MG63 (cell line): ENCODE results near the gene TMEM106B. TPM values are rescaled to one million over a fixed set of nuclear protein-coding genes. Genes with fewer than 3 reads are reported as not detected.
A peak's percentile ranks its signal among the peaks of the same experiment; 100 is the strongest.
"Not testable (repeated sequence)": the region's sequence is repeated elsewhere in the genome, so short reads cannot be mapped to it uniquely, and the experiment has no call there.

Experiments
- DNase-seq: peaks from one replicate; pipeline ENCODE4 v3.0.0-alpha.2; 2020
- H3K27me3 ChIP-seq: fragments of 250-450 bp; sonication (Bioruptor Pico); 2 replicates; pipeline ENCODE4 v1.5.1; 2020; ENCODE audit warnings: mild to moderate bottlenecking, moderate library complexity
- H3K36me3 ChIP-seq: fragments of 250-450 bp; sonication (Bioruptor Pico); 2 replicates; pipeline ENCODE4 v1.5.1; 2020; ENCODE audit warnings: mild to moderate bottlenecking, moderate library complexity
- H3K4me3 ChIP-seq: fragments of 250-450 bp; sonication (Bioruptor Pico); 2 replicates; pipeline ENCODE4 v1.5.1; 2020; ENCODE audit warnings: mild to moderate bottlenecking, moderate library complexity
- H3K9me3 ChIP-seq: fragments of 250-450 bp; sonication (Bioruptor Pico); 2 replicates; pipeline ENCODE4 v1.5.1; 2020; ENCODE audit warnings: mild to moderate bottlenecking, moderate library complexity
- total RNA-seq: library from RNA; depleted of rRNA; stranded (reverse); fragments of >200 nt; shearing (Covaris generic); gene quantifications from 2 replicates; pipeline ENCODE4 v1.2.3, GENCODE V29; 2014; ENCODE audit warnings: low replicate concordance

Gene TMEM106B
- total RNA-seq, 1 experiment from 2014 or later, result 37.2 TPM

DNA sequence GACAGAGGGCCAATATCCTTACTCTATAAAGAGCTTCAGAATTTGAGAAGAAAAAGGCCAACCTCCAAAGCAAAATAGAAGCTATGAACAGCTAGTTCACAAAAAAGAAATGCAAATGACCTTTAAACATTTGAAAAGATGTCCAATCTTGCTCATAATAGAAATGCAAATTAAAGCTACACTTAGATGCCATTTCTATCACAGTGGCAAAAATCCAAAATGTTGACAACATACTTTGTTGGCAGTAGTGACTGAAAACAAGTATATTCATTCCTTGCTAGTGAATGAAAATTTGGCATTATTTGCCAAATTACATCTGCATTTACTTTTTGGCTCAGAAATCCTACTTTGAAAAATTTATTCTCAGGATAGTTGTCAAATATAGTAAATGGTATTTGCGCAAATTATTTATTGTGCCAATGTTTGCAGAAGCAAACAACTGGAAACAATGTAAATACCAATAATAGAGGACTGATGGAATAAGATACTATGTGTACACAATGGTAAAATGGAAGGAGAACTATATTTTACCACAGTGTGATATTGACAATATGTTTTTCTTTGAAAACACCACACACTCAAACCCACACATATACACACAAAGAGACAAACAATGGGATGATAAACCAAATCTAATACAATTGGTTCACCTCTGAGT lies 9.4 kb downstream of the TMEM106B start:
- no peak for DNase-seq
- H3K36me3 ChIP-seq, result peaks cover 4% of the 10 kb centered on the region

DNA sequence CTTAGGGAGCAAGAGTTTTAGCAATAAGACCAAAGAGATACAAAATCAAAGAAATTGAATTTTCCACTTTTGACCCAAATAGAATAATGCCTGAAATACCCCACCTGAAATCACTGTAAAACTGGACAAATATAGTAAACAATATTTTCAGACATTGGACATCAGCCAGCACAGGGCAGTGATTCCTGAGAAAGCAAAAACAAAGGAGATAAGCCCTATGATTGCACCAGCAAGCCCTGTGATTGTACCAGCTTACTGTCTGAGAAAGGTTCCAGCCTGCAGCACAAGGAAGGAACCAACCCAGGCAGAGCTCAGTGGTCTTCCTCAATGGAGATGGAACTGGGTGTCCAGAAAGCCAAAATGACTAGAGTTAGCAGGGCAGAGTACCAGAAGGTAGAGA lies 10.3 kb downstream of the TMEM106B start:
- Histone ChIP-seq H3K4me3 (no peak overlapping the region), H3K27me3 (no peaks in the 10 kb centered on the region), H3K36me3 (peaks cover 4% of the 10 kb centered on the region), H3K9me3 (no peaks in the 10 kb centered on the region)
- DNase-seq, result no peak

More for the DNA sequence above, 9.4 kb downstream of the TMEM106B start:
- Histone ChIP-seq H3K4me3 (no peak overlapping the region), H3K27me3 (no peaks in the 10 kb centered on the region), H3K9me3 (no peaks in the 10 kb centered on the region)

DNA sequence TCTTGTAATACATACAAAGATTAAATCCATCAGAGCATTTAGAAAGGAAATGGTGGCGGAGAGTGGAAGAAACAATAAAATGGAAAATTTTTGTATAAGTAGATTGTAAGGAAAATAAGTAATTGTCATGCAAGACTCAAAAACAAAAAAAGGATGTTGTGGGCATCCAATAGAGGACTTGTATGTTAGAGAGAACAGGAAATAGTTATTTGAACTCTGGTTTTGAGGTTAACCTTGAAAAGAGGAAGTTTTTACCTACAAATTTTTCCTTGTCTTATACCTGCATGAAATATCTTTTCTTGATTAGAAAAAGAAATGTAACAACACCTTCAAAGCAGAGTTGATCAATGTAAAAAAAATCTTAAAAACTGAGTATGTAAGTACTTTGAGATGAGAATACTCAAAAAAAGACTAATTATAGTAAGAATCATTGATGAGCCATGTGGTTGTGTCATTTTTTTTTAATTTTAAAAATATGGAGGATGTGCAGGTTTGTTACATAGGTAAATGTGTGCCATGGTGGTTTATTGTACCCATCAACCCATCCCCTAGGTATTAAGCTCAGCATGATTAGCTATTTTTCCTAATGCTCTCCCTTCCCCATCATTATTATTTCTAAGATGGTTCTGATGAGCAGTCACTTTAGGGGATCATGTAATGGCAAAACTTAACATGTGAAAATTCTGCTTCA lies 11.9 kb downstream of the TMEM106B start:
- Histone ChIP-seq H3K27me3 (no peaks in the 10 kb centered on the region), H3K36me3 (peaks cover 4% of the 10 kb centered on the region), H3K9me3 (no peaks in the 10 kb centered on the region), H3K4me3 (no peak overlapping the region)
- DNase-seq, result no peak

DNA sequence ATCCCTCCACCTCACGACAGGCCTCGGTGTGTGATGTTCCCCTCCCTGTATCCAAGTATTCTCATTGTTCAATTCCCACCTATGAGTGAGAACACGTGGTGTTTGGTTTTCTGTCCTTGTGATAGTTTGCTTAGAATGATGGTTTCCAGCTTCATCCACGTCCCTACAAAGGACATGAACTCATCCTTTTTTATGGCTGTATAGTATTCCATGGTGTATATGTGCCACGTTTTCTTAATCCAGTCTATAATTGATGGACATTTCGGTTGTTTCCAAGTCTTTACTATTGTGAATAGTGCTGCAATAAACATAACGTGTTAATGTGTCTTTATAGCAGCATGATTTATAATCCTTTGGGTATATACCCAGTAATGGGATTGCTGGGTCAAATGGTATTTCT lies 13.9 kb downstream of the TMEM106B start:
- H3K9me3 ChIP-seq, DNase-seq, H3K4me3 ChIP-seq, H3K36me3 ChIP-seq, H3K27me3 ChIP-seq: not testable (repeated sequence)

DNA sequence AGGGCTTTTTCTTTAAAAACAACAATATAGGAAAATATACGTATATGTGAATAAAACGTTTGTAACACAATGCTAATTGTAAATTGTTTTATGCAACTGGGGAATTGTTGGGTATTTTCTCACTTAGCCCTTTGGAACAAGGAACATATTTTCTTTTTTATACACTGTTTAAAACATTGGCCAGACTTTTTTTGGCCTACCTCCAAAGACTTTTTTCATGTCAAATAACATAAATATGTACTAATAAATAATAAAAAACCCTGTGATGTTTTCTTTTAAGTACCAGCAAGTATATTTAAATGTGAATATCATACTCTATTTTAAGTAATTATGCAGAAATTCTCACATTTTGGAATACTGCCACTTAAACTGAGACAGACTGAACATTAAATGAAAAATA lies 15.7 kb downstream of the TMEM106B start:
- Histone ChIP-seq H3K9me3 (no peaks in the 10 kb centered on the region), H3K4me3 (no peak overlapping the region), H3K27me3 (no peaks in the 10 kb centered on the region), H3K36me3 (peaks cover 5% of the 10 kb centered on the region; the same call in 1 of the 2 replicates)
- no peak for DNase-seq

DNA sequence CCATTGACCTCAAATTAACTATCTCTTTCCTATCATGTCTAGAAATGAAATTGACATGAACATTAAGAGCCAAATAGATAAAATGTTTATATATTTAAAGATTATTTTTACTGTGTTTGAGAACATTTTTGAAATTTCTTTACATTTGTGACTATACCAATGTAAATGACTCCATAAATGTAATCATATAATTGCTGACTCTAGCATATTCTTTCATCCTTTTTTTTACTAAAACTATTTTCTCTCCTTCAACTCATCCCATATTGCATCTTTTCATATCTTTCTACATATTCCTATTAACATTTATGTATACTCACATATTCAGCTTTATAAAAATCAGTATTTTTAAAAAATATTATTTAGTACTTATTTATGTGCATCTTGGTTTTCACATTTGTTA lies 16.9 kb downstream of the TMEM106B start:
- Histone ChIP-seq H3K27me3 (no peaks in the 10 kb centered on the region), H3K36me3 (peaks cover 5% of the 10 kb centered on the region; the same call in 1 of the 2 replicates), H3K4me3 (no peak overlapping the region), H3K9me3 (no peaks in the 10 kb centered on the region)
- DNase-seq, result no peak

DNA sequence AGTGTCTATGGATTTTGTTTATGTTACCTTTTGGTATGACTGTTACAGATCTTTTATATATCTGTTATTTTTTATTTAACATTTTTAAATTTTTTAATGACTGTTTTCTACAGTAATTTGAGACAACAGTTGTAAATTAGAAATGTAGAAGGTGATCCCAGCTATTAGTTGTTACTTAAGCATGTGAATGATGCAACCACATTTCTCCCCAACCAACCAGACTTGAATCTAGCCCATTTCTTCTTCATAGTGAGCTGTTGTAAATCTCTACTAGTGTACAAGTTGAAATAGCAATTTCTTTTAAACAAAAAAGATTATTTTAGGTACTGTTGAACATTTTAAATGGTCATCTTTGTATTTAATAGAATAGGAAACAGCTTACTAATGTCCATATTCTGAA lies 18.0 kb downstream of the TMEM106B start:
- H3K4me3 ChIP-seq, result no peak overlapping the region
- DNase-seq, result no peak
- H3K27me3 ChIP-seq, result no peaks in the 10 kb centered on the region
- no peaks in the 10 kb centered on the region for H3K9me3 ChIP-seq
- H3K36me3 ChIP-seq, result peaks cover 5% of the 10 kb centered on the region; the same call in 1 of the 2 replicates

DNA sequence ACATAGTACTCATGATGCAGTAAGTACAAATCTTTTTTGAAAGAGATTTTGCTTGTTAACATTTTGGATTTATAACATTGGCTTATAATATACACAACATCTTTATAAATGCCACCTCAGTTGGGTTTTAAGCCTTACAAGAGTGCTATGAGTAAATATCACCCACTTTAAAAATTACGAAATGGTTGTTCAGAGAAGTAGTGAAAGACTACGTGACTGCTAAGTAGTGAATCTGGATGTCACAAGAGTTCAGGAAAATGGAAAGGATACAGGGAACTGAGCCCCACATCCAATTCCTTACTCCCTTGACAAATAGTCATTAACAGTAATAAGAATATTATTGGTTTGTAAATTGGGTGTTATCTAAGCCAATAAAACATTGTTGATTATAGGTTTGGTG lies 20.0 kb downstream of the TMEM106B start:
- no peaks in the 10 kb centered on the region for H3K9me3 ChIP-seq
- no peaks in the 10 kb centered on the region for H3K27me3 ChIP-seq
- 0 out of 2 replicates have a peak, but pooled peaks cover 3% of the 10 kb centered on the region for H3K36me3 ChIP-seq
- H3K4me3 ChIP-seq, result no peak overlapping the region
- DNase-seq, result no peak

DNA sequence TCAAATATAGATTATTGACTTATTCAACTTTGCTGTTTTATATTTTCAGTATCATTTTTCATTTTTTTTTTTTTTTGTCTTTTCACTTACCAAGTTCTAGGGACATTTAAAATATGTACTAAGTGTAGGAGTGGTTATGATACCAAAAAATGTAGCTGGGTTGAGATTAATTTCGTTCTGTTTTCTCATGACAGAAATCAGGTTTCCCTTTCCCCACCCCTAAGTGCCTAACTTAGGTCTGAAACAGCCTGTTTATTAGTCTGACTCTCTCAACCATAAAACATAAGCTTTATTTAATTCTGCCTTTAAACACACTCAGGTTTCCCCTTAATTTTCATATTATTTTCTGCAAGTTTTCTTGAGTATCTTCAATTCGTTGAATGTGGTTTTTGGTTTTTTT lies 22.1 kb downstream of the TMEM106B start:
- Histone ChIP-seq H3K4me3 (no peak overlapping the region), H3K36me3 (0 out of 2 replicates have a peak, but pooled peaks cover 3% of the 10 kb centered on the region), H3K27me3 (no peaks in the 10 kb centered on the region), H3K9me3 (no peaks in the 10 kb centered on the region)
- no peak for DNase-seq

DNA sequence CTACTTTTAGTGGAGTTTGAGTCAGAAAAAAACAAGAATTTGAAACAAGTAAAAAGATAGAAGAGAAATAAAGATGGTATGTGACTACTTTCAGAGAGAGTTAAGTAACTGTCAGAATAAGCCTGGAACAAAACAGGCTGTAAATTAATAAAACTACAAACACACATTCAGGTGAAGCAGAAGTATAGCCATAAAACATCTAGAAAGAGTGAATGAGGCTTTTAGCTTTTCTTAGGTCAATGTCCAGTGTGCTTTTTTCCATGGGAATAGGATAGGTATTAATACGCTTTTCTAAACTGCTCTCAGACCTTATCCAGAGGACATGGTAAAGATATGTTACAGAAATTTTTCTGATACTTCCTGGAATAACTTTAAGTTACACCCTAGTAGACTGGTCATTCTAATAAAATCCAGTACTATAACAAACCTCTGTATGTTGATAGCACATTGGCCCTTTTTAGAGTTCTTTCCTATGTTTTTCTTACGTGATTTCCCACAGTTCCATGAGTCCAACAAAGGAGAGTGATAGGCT lies 23.3 kb downstream of the TMEM106B start:
- Histone ChIP-seq H3K9me3 (no peaks in the 10 kb centered on the region), H3K4me3 (no peak overlapping the region), H3K36me3 (0 out of 2 replicates have a peak, but pooled peaks cover 3% of the 10 kb centered on the region), H3K27me3 (no peaks in the 10 kb centered on the region)
- DNase-seq, result no peak

DNA sequence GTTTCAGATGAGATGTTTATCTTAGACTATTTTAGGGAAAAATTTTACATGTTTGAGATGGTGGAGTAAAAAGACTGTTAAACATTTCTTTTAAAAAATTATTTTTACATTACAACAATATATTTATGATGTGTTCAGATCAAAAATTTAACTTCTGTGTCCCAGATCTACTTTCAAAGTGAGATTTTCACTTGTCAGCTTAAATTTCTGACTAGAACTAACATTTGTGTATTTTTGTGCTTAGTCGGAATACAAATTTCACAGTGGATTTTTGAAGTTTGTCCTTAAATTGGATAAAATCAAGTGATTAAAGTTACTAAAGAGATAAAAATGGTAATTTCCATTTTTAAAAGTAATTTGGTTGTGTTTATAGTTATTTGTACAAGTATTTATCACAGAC lies 24.9 kb downstream of the TMEM106B start:
- DNase-seq, result no peak
- Histone ChIP-seq H3K4me3 (no peak overlapping the region), H3K27me3 (no peaks in the 10 kb centered on the region), H3K9me3 (no peaks in the 10 kb centered on the region), H3K36me3 (0 out of 2 replicates have a peak, but pooled peaks cover 2% of the 10 kb centered on the region)

DNA sequence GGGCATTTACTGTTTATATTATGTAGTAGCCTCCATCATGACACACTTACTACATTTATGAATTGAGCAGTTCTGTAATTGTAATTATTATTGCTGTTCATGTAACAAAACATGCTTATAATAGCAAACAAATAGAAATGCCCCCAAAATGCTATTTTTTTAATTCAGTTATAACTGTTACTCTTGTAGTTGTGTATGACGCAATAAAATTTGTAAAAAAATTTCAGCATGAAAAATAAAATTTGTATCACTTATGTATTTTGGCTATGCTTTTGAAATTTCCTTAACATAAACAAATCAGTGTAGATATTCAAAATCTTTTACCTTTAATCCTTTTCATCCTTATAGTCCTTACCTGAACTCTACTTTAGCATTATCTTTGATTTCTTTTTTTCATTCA lies 25.9 kb downstream of the TMEM106B start:
- H3K36me3 ChIP-seq, result no peaks in the 10 kb centered on the region
- no peak for DNase-seq
- H3K4me3 ChIP-seq, result no peak overlapping the region
- no peaks in the 10 kb centered on the region for H3K27me3 ChIP-seq
- no peaks in the 10 kb centered on the region for H3K9me3 ChIP-seq

DNA sequence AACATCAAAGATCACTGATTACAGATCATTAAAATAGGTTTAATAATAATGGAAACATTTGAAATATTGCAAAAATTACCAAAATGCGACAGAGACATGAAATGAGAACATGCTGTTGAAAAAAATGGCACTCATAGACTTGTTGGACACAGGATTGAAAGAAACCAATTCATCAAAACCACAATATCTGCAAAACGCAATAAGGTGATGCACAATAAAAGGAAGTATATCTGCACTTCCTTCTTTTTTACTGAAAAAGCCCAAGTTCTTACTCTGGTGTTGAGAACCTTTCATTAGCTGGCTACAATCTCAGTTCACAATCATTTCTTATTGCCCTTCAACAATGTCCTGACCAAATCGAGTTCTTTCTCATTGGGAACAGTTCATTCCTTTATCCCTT lies 28.7 kb downstream of the TMEM106B start:
- Histone ChIP-seq H3K4me3 (no peak overlapping the region), H3K27me3 (no peaks in the 10 kb centered on the region), H3K36me3 (no peaks in the 10 kb centered on the region), H3K9me3 (no peaks in the 10 kb centered on the region)
- no peak for DNase-seq

DNA sequence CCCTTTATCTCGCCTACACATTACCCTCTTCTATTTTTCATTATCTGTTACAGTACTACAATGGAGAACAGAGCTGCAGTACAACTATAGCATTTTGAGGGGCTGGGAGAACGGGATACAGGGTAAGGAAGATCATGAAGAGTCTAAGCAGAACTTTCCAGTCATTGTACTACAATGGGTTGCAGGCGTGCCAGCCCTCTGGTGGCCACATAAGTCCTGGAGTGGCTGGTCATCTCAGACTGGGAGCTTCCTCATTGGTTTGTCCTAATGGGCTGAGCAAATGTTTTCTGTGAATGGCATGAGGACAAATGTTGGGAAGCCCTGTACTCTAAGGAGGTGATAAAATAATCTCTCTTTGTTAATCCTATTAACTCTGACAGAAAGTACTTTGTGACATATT lies 33.0 kb downstream of the TMEM106B start:
- DNase-seq, result peak; percentile 10
- Histone ChIP-seq H3K36me3 (no peaks in the 10 kb centered on the region), H3K4me3 (no peak overlapping the region), H3K9me3 (no peaks in the 10 kb centered on the region), H3K27me3 (no peaks in the 10 kb centered on the region)

DNA sequence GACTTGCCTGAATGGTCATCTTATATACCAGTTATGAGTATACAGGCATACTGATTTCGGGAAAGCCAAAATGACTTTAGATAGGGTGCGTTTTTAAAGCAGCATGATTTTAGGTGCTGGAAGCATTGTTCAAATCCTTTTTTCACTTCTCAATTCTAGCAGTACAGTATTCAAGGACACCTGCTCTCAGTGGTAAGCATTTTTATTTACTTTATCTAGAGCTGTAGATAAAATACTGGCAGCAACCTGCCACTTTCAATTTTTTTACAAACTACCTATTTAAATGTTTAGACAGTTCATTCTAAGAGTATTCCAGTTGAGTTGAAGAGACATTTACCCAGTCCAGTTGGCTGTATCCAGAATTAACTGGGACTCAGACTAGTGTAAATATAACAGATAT lies 33.6 kb downstream of the TMEM106B start:
- H3K4me3 ChIP-seq, result no peak overlapping the region
- H3K27me3 ChIP-seq, result 0 out of 2 replicates have a peak, but pooled peaks cover 2% of the 10 kb centered on the region
- no peaks in the 10 kb centered on the region for H3K9me3 ChIP-seq
- no peak for DNase-seq
- no peaks in the 10 kb centered on the region for H3K36me3 ChIP-seq

DNA sequence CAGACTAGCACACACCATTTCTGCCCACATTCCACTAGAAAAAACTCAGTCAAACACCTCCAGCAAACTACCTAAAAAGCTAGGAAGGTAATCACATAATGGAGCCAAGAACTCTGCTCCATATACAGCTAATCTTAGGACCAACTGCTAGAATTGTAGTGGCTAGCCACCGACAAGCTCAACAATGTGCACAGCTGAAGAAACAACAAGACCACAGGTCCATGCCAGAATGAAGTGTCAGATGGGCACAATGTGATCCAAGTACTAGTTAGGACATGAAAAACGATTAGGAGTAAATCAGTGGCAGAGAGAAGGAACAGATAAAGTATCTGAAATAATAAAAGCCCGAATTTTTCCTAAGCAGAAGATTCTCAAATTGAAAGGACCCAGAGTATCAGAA lies 38.6 kb downstream of the TMEM106B start:
- H3K36me3 ChIP-seq, result no peaks in the 10 kb centered on the region
- DNase-seq, result no peak
- no peak overlapping the region for H3K4me3 ChIP-seq
- 0 out of 2 replicates have a peak, but pooled peaks cover 2% of the 10 kb centered on the region for H3K27me3 ChIP-seq
- H3K9me3 ChIP-seq, result no peaks in the 10 kb centered on the region

DNA sequence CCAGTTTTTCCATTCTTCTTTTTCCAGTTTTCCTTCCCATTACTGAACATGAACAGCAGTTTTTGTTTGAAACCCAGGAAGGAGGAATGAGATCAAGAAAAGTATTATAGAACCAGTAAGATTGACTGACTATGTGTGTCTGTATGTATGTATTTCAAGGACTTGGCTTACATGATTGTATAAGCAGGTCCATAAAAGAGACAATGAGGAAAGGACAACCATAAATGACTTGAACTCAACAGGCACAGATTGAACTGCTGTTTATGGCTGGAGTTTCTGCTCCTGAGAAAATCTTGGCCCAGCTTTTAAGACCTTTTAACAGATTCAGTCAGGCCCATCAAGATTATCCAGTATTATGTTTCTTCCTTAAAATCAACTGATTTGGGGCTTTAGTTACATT lies 39.1 kb downstream of the TMEM106B start:
- Histone ChIP-seq H3K36me3 (no peaks in the 10 kb centered on the region), H3K4me3 (no peak overlapping the region), H3K27me3 (0 out of 2 replicates have a peak, but pooled peaks cover 2% of the 10 kb centered on the region), H3K9me3 (no peaks in the 10 kb centered on the region)
- DNase-seq, result no peak

DNA sequence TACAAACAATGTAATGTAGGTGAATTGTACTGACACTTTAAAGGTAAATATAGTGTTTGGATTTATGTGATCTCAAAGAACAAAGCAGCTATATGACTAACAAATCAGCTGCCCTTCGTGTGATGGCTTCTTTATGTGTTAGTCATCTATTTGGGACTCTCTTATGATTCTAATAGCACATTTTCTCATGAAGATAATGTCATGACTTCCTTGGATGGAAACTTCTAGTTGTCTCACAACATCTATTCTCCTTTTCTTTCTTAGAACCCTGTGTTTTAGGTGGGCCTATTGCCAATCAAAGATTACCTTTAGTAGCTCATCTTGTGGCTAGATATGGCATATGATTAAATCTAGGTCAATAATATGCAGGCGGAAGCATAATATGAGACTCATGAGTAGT lies 45.0 kb downstream of the TMEM106B start:
- Histone ChIP-seq H3K27me3 (no peaks in the 10 kb centered on the region), H3K36me3 (no peaks in the 10 kb centered on the region), H3K4me3 (no peak overlapping the region), H3K9me3 (no peaks in the 10 kb centered on the region)
- DNase-seq, result no peak
